SK-N-SH treated with all-trans-retinoic acid at 6 μM for 48 hours (cell line): ENCODE measurements around the gene ETV4.

Source experiments
- ATAC-seq: fragments of 200-7000 bp; cut with Tn5 transposase; 3 replicates; pipeline ENCODE4 v1.9.1; 2020; ENCODE audit warnings: mild to moderate bottlenecking, moderate library complexity
- ARNTL ChIP-seq: fragments of 450-650 bp; formaldehyde crosslinking; IDR thresholded peaks from 2 replicates; pipeline ENCODE4 v1.5.0; 2020; ENCODE audit warnings: low read depth, mild to moderate bottlenecking, moderate library complexity, borderline replicate concordance
- CSDC2 ChIP-seq: fragments of 250-450 bp; sonication (Bioruptor Pico); IDR thresholded peaks from 2 replicates; pipeline ENCODE4 v1.5.0; 2020; ENCODE audit warnings: mild to moderate bottlenecking, moderate library complexity
- CSRNP3 ChIP-seq: fragments of 250-450 bp; sonication (Bioruptor Pico); IDR thresholded peaks from 2 replicates; pipeline ENCODE4 v1.5.1; 2021; ENCODE audit warnings: mild to moderate bottlenecking, moderate library complexity
- GLIS3 ChIP-seq: fragments of 250-450 bp; sonication (Bioruptor Pico); IDR thresholded peaks from 2 replicates; pipeline ENCODE4 v1.5.0; 2020; ENCODE audit warnings: mild to moderate bottlenecking, moderate library complexity
- ISL1 ChIP-seq: fragments of 250-450 bp; sonication (Bioruptor Pico); IDR thresholded peaks from 2 replicates; pipeline ENCODE4 v2.1.2; 2022; ENCODE audit warnings: mild to moderate bottlenecking, moderate library complexity
- OSR1 ChIP-seq: fragments of 250-450 bp; sonication (Bioruptor Pico); IDR thresholded peaks from 2 replicates; pipeline ENCODE4 v1.8.0; 2022; ENCODE audit warnings: moderate library complexity, mild to moderate bottlenecking, inconsistent platforms
- PATZ1 ChIP-seq: fragments of 250-450 bp; sonication (Bioruptor Pico); IDR thresholded peaks from 2 replicates; pipeline ENCODE4 v1.8.0; 2020; ENCODE audit warnings: mild to moderate bottlenecking, moderate library complexity, borderline replicate concordance
- POU6F1 ChIP-seq: fragments of 250-450 bp; sonication (Bioruptor Pico); IDR thresholded peaks from 2 replicates; pipeline ENCODE4 v1.8.0; 2021; ENCODE audit warnings: low read depth, mild to moderate bottlenecking, moderate library complexity, borderline replicate concordance
- PPARA ChIP-seq: fragments of 250-450 bp; sonication (Bioruptor Pico); IDR thresholded peaks from 2 replicates; pipeline ENCODE4 v1.5.0; 2020; ENCODE audit warnings: mild to moderate bottlenecking, borderline replicate concordance
- RARB ChIP-seq: fragments of 250-450 bp; sonication (Bioruptor Pico); IDR thresholded peaks from 2 replicates; pipeline ENCODE4 v1.8.0; 2021; ENCODE audit warnings: mild to moderate bottlenecking, moderate library complexity
- SNAI2 ChIP-seq: fragments of 250-450 bp; sonication (Bioruptor Pico); IDR thresholded peaks from 2 replicates; pipeline ENCODE4 v1.5.0; 2020; ENCODE audit warnings: mild to moderate bottlenecking, moderate library complexity
- TCF4 ChIP-seq: fragments of 250-450 bp; sonication (Bioruptor Pico); IDR thresholded peaks from 2 replicates; pipeline ENCODE4 v1.8.0; 2021; ENCODE audit warnings: mild to moderate bottlenecking, moderate library complexity, borderline replicate concordance
- TOX ChIP-seq: fragments of 250-450 bp; sonication (Bioruptor Pico); IDR thresholded peaks from 2 replicates; pipeline ENCODE4 v1.8.0; 2021; ENCODE audit warnings: mild to moderate bottlenecking, moderate library complexity, borderline replicate concordance
- TSHZ2 ChIP-seq: fragments of 250-450 bp; sonication (Bioruptor Pico); IDR thresholded peaks from 2 replicates; pipeline ENCODE4 v1.5.0; 2020; ENCODE audit warnings: mild to moderate bottlenecking, moderate library complexity
- ZC3H10 ChIP-seq: fragments of 250-450 bp; sonication (Bioruptor Pico); IDR thresholded peaks from 2 replicates; pipeline ENCODE4 v1.5.1; 2021; ENCODE audit warnings: mild to moderate bottlenecking, moderate library complexity
- ZFP3 ChIP-seq: fragments of 250-450 bp; sonication (Bioruptor Pico); IDR thresholded peaks from 2 replicates; pipeline ENCODE4 v1.5.0; 2020; ENCODE audit warnings: mild to moderate bottlenecking, moderate library complexity
- ZFP30 ChIP-seq: fragments of 450-650 bp; formaldehyde crosslinking; IDR thresholded peaks from 2 replicates; pipeline ENCODE4 v1.5.0; 2022; ENCODE audit warnings: mild to moderate bottlenecking, moderate library complexity
- ZNF565 ChIP-seq: fragments of 450-650 bp; formaldehyde crosslinking; conservative IDR thresholded peaks from 2 replicates; pipeline ENCODE4 v1.5.0; 2020; ENCODE audit warnings: low read depth, mild to moderate bottlenecking, moderate library complexity
- ZNF70 ChIP-seq: fragments of 450-650 bp; formaldehyde crosslinking; IDR thresholded peaks from 2 replicates; pipeline ENCODE4 v1.5.0; 2020; ENCODE audit warnings: mild to moderate bottlenecking, moderate library complexity

The ETV4 gene

GRCh38 chr17:43528319-43528987, 17.7 kb downstream of the ETV4 start:
- no peak for ATAC-seq

GRCh38 chr17:43526886-43527648, 19.1 kb downstream of the ETV4 start:
- ATAC-seq: no peak
- TF ChIP-seq ZFP30 (CRISPR knock-in tag) (no peak), ARNTL (CRISPR knock-in tag) (no peak), ISL1 (CRISPR knock-in tag) (no peak), GLIS3 (no peak), ZNF70 (CRISPR knock-in tag) (no peak), CSRNP3 (no peak), TSHZ2 (CRISPR knock-in tag) (no peak), TOX (CRISPR knock-in tag) (no peak), OSR1 (CRISPR knock-in tag) (no peak)

More at GRCh38 chr17:43528319-43528987, 17.7 kb downstream of the ETV4 start:
- no peak for TF ChIP-seq SNAI2
- no peak for TF ChIP-seq RARB (CRISPR knock-in tag)
- no peak for TF ChIP-seq ZFP3 (CRISPR knock-in tag)
- TF ChIP-seq ZNF565 (CRISPR knock-in tag): no peak
- no peak for TF ChIP-seq POU6F1 (CRISPR knock-in tag)
- TF ChIP-seq TCF4 (CRISPR knock-in tag): no peak
- TF ChIP-seq OSR1 (CRISPR knock-in tag): no peak
- no peak for TF ChIP-seq ZC3H10
- TF ChIP-seq ARNTL (CRISPR knock-in tag): no peak
- no peak for TF ChIP-seq PPARA
- TF ChIP-seq GLIS3: no peak
- no peak for TF ChIP-seq TOX (CRISPR knock-in tag)
- TF ChIP-seq TSHZ2 (CRISPR knock-in tag): no peak
- TF ChIP-seq PATZ1 (CRISPR knock-in tag): no peak
- TF ChIP-seq CSDC2 (CRISPR knock-in tag): no peak
- TF ChIP-seq CSRNP3: no peak
